ENCODE results near the gene ST6GALNAC5.

GRCh38 chr1:76998582-76999223, 131.4 kb downstream of the ST6GALNAC5 start:
- no peak for TF ChIP-seq CTCF (IDR thresholded peaks at IDR 0.05; ENCODE audit: extremely low read depth in 1 of 2, insufficient read depth in 1 of 2, low read depth in 1 of 2, low read length in 2 of 2)
- no peak for TF ChIP-seq POLR2A (IDR thresholded peaks at IDR 0.05; ENCODE audit: low read depth, low read length)

All from endothelial cell of umbilical vein (primary cell).